ENCODE results near the gene GORASP2.
A peak's percentile ranks its signal among the peaks of the same experiment; 100 is the strongest.

Gene GORASP2

GRCh38 chr2:170968205-170969003 lies 39.4 kb downstream of the GORASP2 start:
- no peak for DNase-seq

GRCh38 chr2:170969030-170969429 lies 40.0 kb downstream of the GORASP2 start:
- no peak for DNase-seq

GRCh38 chr2:170969872-170970496 lies 40.9 kb downstream of the GORASP2 start:
- DNase-seq, result no peak

GRCh38 chr2:170971071-170971470 lies 42.0 kb downstream of the GORASP2 start:
- no peak for DNase-seq

GRCh38 chr2:170972296-170973224 lies 43.5 kb downstream of the GORASP2 start:
- no peak for DNase-seq

- no peak for DNase-seq
Measured at GRCh38 chr2:170973225-170973491, 44.1 kb downstream of the GORASP2 start.

- DNase-seq, result peak; percentile 2 to 39
Measured at GRCh38 chr2:170973492-170974303, 44.6 kb downstream of the GORASP2 start.

- no peak for DNase-seq
Measured at GRCh38 chr2:170974304-170974993, 45.4 kb downstream of the GORASP2 start.

- DNase-seq, result no peak
Measured at GRCh38 chr2:170975127-170975942, 46.3 kb downstream of the GORASP2 start.

GRCh38 chr2:170975943-170976270 lies 46.9 kb downstream of the GORASP2 start:
- no peak for DNase-seq

GRCh38 chr2:170984079-170984478 lies 55.0 kb downstream of the GORASP2 start:
- DNase-seq, result no peak

- DNase-seq, result no peak
Measured at GRCh38 chr2:170985407-170985806, 56.4 kb downstream of the GORASP2 start.

GRCh38 chr2:170986566-170987258 lies 57.7 kb downstream of the GORASP2 start:
- DNase-seq, result no peak

GRCh38 chr2:170991398-170992182 lies 62.5 kb downstream of the GORASP2 start:
- no peak for DNase-seq

GRCh38 chr2:170996316-170996715 lies 67.3 kb downstream of the GORASP2 start:
- no peak for DNase-seq

GRCh38 chr2:170997893-170998597 lies 69.0 kb downstream of the GORASP2 start:
- DNase-seq, result no peak

- DNase-seq, result no peak
Measured at GRCh38 chr2:170999654-171000053, 70.6 kb downstream of the GORASP2 start.

- no peak for DNase-seq
Measured at GRCh38 chr2:171004363-171004762, 75.3 kb downstream of the GORASP2 start.

GRCh38 chr2:171004833-171005232 lies 75.8 kb downstream of the GORASP2 start:
- DNase-seq, result no peak
